K562 (cell line): ENCODE measurements around the gene SZT2. TPM values are rescaled to one million over a fixed set of nuclear protein-coding genes. Genes with fewer than 3 reads are reported as not detected.

ENCODE experiments used
- BCOR ChIP-seq: fragments of 450-650 bp; IDR thresholded peaks from 2 replicates; pipeline ENCODE4 v1.6.1; 2016
- CC2D1A ChIP-seq: fragments of 450-650 bp; IDR thresholded peaks from 2 replicates; pipeline ENCODE4 v1.6.1; 2017; ENCODE audit warnings: mild to moderate bottlenecking
- CREBBP ChIP-seq: IDR thresholded peaks from one replicate; pipeline ENCODE4 v1.6.1; 2012; ENCODE audit warnings: low read depth, mild to moderate bottlenecking, control low read depth, inconsistent platforms, low read length
- EP300 ChIP-seq: IDR thresholded peaks from 2 replicates; pipeline ENCODE4 v1.6.1; 2012; ENCODE audit warnings: low read length, improper control_type of control experiment
- EP400 ChIP-seq: fragments of 450-650 bp; IDR thresholded peaks from 2 replicates; pipeline ENCODE4 v1.6.1; 2017; ENCODE audit warnings: antibody characterized with exemption, mild to moderate bottlenecking, moderate library complexity
- GTF2F1 ChIP-seq: IDR thresholded peaks from 2 replicates; pipeline ENCODE4 v1.6.1; 2011; ENCODE audit warnings: low read depth, low read length, improper control_type of control experiment
- HDAC2 ChIP-seq: fragments of 450-650 bp; IDR thresholded peaks from 2 replicates; pipeline ENCODE4 v1.6.1; 2016; ENCODE audit warnings: mild to moderate bottlenecking
- IFI16 ChIP-seq: fragments of 250-450 bp; sonication (Bioruptor Pico); IDR thresholded peaks from 2 replicates; pipeline ENCODE4 v2.1.2; 2022; ENCODE audit warnings: mild to moderate bottlenecking, inconsistent platforms
- KLF1 ChIP-seq: fragments of 450-650 bp; IDR thresholded peaks from 2 replicates; pipeline ENCODE4 v1.6.1; 2016; ENCODE audit warnings: missing genetic modification characterization, missing compliant biosample characterization
- KLF10 ChIP-seq: fragments of 250-450 bp; sonication (Bioruptor Pico); IDR thresholded peaks from 2 replicates; pipeline ENCODE4 v1.6.1; 2021; ENCODE audit warnings: matching md5 sums
- MEIS2 ChIP-seq: fragments of 450-650 bp; IDR thresholded peaks from 2 replicates; pipeline ENCODE4 v1.6.1; 2014; ENCODE audit warnings: mild to moderate bottlenecking; ENCODE audit not compliant: partially characterized antibody
- PCBP1 ChIP-seq: fragments of 200-400 bp; formaldehyde crosslinking; IDR thresholded peaks from 2 replicates; pipeline ENCODE4 v1.6.1; 2018; ENCODE audit warnings: mild to moderate bottlenecking, low read depth, low read length; ENCODE audit not compliant: poor library complexity, severe bottlenecking
- PHB ChIP-seq: fragments of 250-450 bp; sonication (Bioruptor Pico); IDR thresholded peaks from 2 replicates; pipeline ENCODE4 v1.5.0; 2021
- PTBP1 ChIP-seq: fragments of 200-400 bp; formaldehyde crosslinking; IDR thresholded peaks from 2 replicates; pipeline ENCODE4 v1.6.1; 2017; ENCODE audit warnings: low read depth, low read length
- RNF2 ChIP-seq: sonication (generic); IDR thresholded peaks from 2 replicates; pipeline ENCODE4 v1.6.1; 2016
- THRB ChIP-seq: fragments of 450-650 bp; formaldehyde crosslinking; conservative IDR thresholded peaks from 2 replicates; pipeline ENCODE4 v1.4.0; 2022; ENCODE audit warnings: mild to moderate bottlenecking, missing genetic modification characterization
- XRCC3 ChIP-seq: fragments of 450-650 bp; IDR thresholded peaks from 2 replicates; pipeline ENCODE4 v1.6.1; 2017; ENCODE audit warnings: mild to moderate bottlenecking, moderate library complexity
- ZNF384 ChIP-seq: IDR thresholded peaks from 2 replicates; pipeline ENCODE4 v1.6.1; 2012; ENCODE audit warnings: low read depth, low read length, improper control_type of control experiment
- ZNF57 ChIP-seq: fragments of 450-650 bp; formaldehyde crosslinking; IDR thresholded peaks from 2 replicates; pipeline ENCODE4 v1.4.0; 2020; ENCODE audit warnings: mild to moderate bottlenecking, moderate library complexity
- polyA plus RNA-seq, 8 experiments: library from polyadenylated mRNA; depleted of rRNA in 4 of 8; stranded (reverse) in 5 of 8; unstranded in 3 of 8; fragments of >200 nt; fragmentation: Nextera tagmentation in 2 of 8; fragmentation: Illumina TruSeq in 1 of 8; extraction: Ambion mirVana in 2 of 8; extraction: Trizol in 1 of 8; gene quantifications; 2 replicates each; pipeline versions ENCODE4 v1.2.1 to v1.2.3, GENCODE V29; 2011 to 2014; ENCODE audit warnings: inconsistent platforms in 1 of 8, missing spikeins in 1 of 8
- total RNA-seq, 7 experiments: library from RNA; depleted of rRNA in 6 of 7; stranded (reverse); fragments of >200 nt in 6 of 7; fragmentation: Illumina TruSeq in 2 of 7; extraction: Trizol in 2 of 7; gene quantifications; 2 replicates each; pipeline versions ENCODE4 v1.2.1 to v1.2.3, GENCODE V29; 2011 to 2021; ENCODE audit warnings: low replicate concordance in 1 of 7
- TF ChIP-seq, protein P1 (sequence below): fragments of 250-450 bp; sonication (Bioruptor Pico); IDR thresholded peaks from 2 replicates; pipeline ENCODE4 v1.4.0; 2020; ENCODE audit warnings: mild to moderate bottlenecking, moderate library complexity, borderline replicate concordance
- TF ChIP-seq, protein P2 (sequence below): fragments of 250-450 bp; sonication (Bioruptor Pico); IDR thresholded peaks from 2 replicates; pipeline ENCODE4 v1.4.0; 2020; ENCODE audit warnings: mild to moderate bottlenecking
- TF ChIP-seq, protein P3 (sequence below): fragments of 450-650 bp; IDR thresholded peaks from 2 replicates; pipeline ENCODE4 v1.6.1; 2016; ENCODE audit warnings: missing biosample characterization, missing genetic modification characterization
- TF ChIP-seq, protein P4 (sequence below): sonication (generic); formaldehyde crosslinking; IDR thresholded peaks from 2 replicates; pipeline ENCODE4 v1.8.1; 2023; ENCODE audit warnings: mild to moderate bottlenecking, missing genetic modification reagents

Gene SZT2
- total and polyA plus RNA-seq, 9 of the 15 experiments (the other 6 are each of a cell fraction or from before 2014, with no cell fraction given): 0.88 to 31.0 (median 12.8) TPM

GRCh38 chr1:43358121-43358745, 31.5 kb upstream of the SZT2 start (continued):
- TF ChIP-seq EP300: no peak
- TF ChIP-seq, protein P1, sequence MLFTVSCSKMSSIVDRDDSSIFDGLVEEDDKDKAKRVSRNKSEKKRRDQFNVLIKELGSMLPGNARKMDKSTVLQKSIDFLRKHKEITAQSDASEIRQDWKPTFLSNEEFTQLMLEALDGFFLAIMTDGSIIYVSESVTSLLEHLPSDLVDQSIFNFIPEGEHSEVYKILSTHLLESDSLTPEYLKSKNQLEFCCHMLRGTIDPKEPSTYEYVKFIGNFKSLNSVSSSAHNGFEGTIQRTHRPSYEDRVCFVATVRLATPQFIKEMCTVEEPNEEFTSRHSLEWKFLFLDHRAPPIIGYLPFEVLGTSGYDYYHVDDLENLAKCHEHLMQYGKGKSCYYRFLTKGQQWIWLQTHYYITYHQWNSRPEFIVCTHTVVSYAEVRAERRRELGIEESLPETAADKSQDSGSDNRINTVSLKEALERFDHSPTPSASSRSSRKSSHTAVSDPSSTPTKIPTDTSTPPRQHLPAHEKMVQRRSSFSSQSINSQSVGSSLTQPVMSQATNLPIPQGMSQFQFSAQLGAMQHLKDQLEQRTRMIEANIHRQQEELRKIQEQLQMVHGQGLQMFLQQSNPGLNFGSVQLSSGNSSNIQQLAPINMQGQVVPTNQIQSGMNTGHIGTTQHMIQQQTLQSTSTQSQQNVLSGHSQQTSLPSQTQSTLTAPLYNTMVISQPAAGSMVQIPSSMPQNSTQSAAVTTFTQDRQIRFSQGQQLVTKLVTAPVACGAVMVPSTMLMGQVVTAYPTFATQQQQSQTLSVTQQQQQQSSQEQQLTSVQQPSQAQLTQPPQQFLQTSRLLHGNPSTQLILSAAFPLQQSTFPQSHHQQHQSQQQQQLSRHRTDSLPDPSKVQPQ (CRISPR knock-in tag): no peak
- TF ChIP-seq EP400: no peak
- TF ChIP-seq RNF2: peak; percentile 49; the same call in 1 of the 2 replicates
- TF ChIP-seq, protein P2, sequence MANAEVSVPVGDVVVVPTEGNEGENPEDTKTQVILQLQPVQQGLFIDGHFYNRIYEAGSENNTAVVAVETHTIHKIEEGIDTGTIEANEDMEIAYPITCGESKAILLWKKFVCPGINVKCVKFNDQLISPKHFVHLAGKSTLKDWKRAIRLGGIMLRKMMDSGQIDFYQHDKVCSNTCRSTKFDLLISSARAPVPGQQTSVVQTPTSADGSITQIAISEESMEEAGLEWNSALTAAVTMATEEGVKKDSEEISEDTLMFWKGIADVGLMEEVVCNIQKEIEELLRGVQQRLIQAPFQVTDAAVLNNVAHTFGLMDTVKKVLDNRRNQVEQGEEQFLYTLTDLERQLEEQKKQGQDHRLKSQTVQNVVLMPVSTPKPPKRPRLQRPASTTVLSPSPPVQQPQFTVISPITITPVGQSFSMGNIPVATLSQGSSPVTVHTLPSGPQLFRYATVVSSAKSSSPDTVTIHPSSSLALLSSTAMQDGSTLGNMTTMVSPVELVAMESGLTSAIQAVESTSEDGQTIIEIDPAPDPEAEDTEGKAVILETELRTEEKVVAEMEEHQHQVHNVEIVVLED (CRISPR knock-in tag): no peak
- no peak for TF ChIP-seq THRB (CRISPR knock-in tag)
- no peak for TF ChIP-seq MEIS2
- TF ChIP-seq PTBP1: no peak
- no peak for TF ChIP-seq CREBBP
- TF ChIP-seq KLF10 (CRISPR knock-in tag): no peak
- no peak for TF ChIP-seq ZNF384
- no peak for TF ChIP-seq ZNF57 (CRISPR knock-in tag)
- peak; percentile 70 for TF ChIP-seq BCOR
- TF ChIP-seq KLF1 (tag): no peak
- TF ChIP-seq PHB (CRISPR knock-in tag): no peak
- no peak for TF ChIP-seq XRCC3
- TF ChIP-seq GTF2F1: 0 out of 2 replicates have a peak, but pooled peaks have one; percentile 13
- no peak for TF ChIP-seq CC2D1A
- TF ChIP-seq IFI16 (CRISPR knock-in tag): no peak
- TF ChIP-seq, protein P3, sequence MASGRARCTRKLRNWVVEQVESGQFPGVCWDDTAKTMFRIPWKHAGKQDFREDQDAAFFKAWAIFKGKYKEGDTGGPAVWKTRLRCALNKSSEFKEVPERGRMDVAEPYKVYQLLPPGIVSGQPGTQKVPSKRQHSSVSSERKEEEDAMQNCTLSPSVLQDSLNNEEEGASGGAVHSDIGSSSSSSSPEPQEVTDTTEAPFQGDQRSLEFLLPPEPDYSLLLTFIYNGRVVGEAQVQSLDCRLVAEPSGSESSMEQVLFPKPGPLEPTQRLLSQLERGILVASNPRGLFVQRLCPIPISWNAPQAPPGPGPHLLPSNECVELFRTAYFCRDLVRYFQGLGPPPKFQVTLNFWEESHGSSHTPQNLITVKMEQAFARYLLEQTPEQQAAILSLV: no peak
- TF ChIP-seq, protein P4, sequence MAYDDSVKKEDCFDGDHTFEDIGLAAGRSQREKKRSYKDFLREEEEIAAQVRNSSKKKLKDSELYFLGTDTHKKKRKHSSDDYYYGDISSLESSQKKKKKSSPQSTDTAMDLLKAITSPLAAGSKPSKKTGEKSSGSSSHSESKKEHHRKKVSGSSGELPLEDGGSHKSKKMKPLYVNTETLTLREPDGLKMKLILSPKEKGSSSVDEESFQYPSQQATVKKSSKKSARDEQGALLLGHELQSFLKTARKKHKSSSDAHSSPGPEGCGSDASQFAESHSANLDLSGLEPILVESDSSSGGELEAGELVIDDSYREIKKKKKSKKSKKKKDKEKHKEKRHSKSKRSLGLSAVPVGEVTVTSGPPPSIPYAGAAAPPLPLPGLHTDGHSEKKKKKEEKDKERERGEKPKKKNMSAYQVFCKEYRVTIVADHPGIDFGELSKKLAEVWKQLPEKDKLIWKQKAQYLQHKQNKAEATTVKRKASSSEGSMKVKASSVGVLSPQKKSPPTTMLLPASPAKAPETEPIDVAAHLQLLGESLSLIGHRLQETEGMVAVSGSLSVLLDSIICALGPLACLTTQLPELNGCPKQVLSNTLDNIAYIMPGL (CRISPR knock-in tag): 0 out of 2 replicates have a peak, but pooled peaks have one; percentile 73
- TF ChIP-seq PCBP1: no peak
- TF ChIP-seq HDAC2: peak; percentile 41; the same call in 1 of the 2 replicates
